H1 (cell line): ENCODE results near the gene GRM8. TPM values are rescaled to one million over a fixed set of nuclear protein-coding genes. Genes with fewer than 3 reads are reported as not detected.

Experiments used
- CTCF ChIA-PET: fragments of 300-600 bp; sonication (Branson Sonifier 250); formaldehyde crosslinking; loops from one replicate; lab custom pipeline; 2021; ENCODE audit not compliant: partially characterized antibody; lab: Charles Lee
- POLR2A ChIA-PET: fragments of 300-600 bp; sonication (Branson Sonifier 250); formaldehyde crosslinking; loops from one replicate; lab custom pipeline; 2021; ENCODE audit warnings: inconsistent platforms; ENCODE audit not compliant: partially characterized antibody; lab: Charles Lee
- DNase-seq, 2 experiments: peaks; one replicate each; pipeline versions ENCODE4 v3.0.0 to v3.0.0-alpha.2; 2010 to 2022; ENCODE audit warnings: low spot score in 2 of 2, low read depth in 1 of 2, mixed read lengths in 1 of 2
- FAIRE-seq: peaks from 2 replicates; lab custom pipeline; 2011; peaks lifted over from hg19 to GRCh38; lab: Jason Lieb, UNC
- H2AFZ ChIP-seq: 2 replicates; pipeline ENCODE4 v1.8.1; 2012; ENCODE audit warnings: low read length, inconsistent platforms
- H2AK5ac ChIP-seq: 2 replicates; pipeline ENCODE4 v1.6.1; 2013; ENCODE audit warnings: low read depth, low read length
- H2BK120ac ChIP-seq: replicated peaks from 2 replicates; pipeline ENCODE3; 2013; ENCODE audit warnings: low read depth, low read length, inconsistent platforms
- H2BK12ac ChIP-seq: 2 replicates; pipeline ENCODE4 v1.6.1; 2013; ENCODE audit warnings: low read depth, low read length
- H2BK15ac ChIP-seq: 2 replicates; pipeline ENCODE4 v1.6.1; 2013; ENCODE audit warnings: low read length
- H2BK20ac ChIP-seq: 2 replicates; pipeline ENCODE4 v1.6.1; 2013; ENCODE audit warnings: low read length
- H2BK5ac ChIP-seq: 2 replicates; pipeline ENCODE4 v1.6.1; 2013; ENCODE audit warnings: low read depth, low read length
- H3K14ac ChIP-seq: 2 replicates; pipeline ENCODE4 v1.6.1; 2013; ENCODE audit warnings: inconsistent platforms; ENCODE audit not compliant: insufficient read length
- H3K18ac ChIP-seq: 2 replicates; pipeline ENCODE4 v1.6.1; 2013; ENCODE audit warnings: low read length; ENCODE audit errors: extremely low read depth
- H3K23ac ChIP-seq: 2 replicates; pipeline ENCODE4 v1.6.1; 2013; ENCODE audit warnings: inconsistent platforms; ENCODE audit not compliant: insufficient read length
- H3K23me2 ChIP-seq: 2 replicates; pipeline ENCODE4 v1.6.1; 2013; ENCODE audit warnings: low read depth, low read length
- H3K27ac ChIP-seq: 2 replicates; pipeline ENCODE4 v1.6.1; 2011; ENCODE audit warnings: low read depth, low read length, inconsistent platforms
- H3K27me3 ChIP-seq, 4 experiments: replicated peaks in 1 of 4; 1 replicate in 1 of 4; 2 replicates in 3 of 4; pipeline versions ENCODE4 v1.6.1 to v1.8.1; 2011 to 2013; ENCODE audit warnings: low read length in 3 of 4, mild to moderate bottlenecking in 3 of 4, inconsistent platforms in 2 of 4, mixed read lengths in 2 of 4, moderate library complexity in 1 of 4; ENCODE audit not compliant: control insufficient read depth in 3 of 4, insufficient read depth in 3 of 4; ENCODE audit errors: extremely low read depth in 1 of 4
- H3K36me3 ChIP-seq, 4 experiments: 2 replicates each; pipeline versions ENCODE4 v1.6.1 to v1.8.1; 2011 to 2013; ENCODE audit warnings: mild to moderate bottlenecking in 4 of 4, low read length in 3 of 4, moderate library complexity in 2 of 4, control low read depth in 1 of 4, inconsistent platforms in 1 of 4; ENCODE audit not compliant: insufficient read depth in 4 of 4, control insufficient read depth in 2 of 4
- H3K4ac ChIP-seq: replicated peaks from 2 replicates; pipeline ENCODE3; 2013; ENCODE audit warnings: low read length, low read depth, mixed read lengths, inconsistent platforms; ENCODE audit not compliant: insufficient read length
- H3K4me1 ChIP-seq, 4 experiments: replicated peaks in 1 of 4; 1 replicate in 1 of 4; 2 replicates in 3 of 4; pipeline versions ENCODE4 v1.6.1 to v1.8.1; 2011 to 2013; ENCODE audit warnings: low read length in 3 of 4, inconsistent platforms in 2 of 4, mixed read lengths in 1 of 4; ENCODE audit not compliant: insufficient read depth in 4 of 4, control insufficient read depth in 3 of 4
- H3K4me2 ChIP-seq, 2 experiments: 2 replicates each; pipeline versions ENCODE4 v1.6.1 to v1.8.1; 2011 to 2013; ENCODE audit warnings: low read depth in 2 of 2, low read length in 2 of 2, control low read depth in 1 of 2, inconsistent platforms in 1 of 2, mild to moderate bottlenecking in 1 of 2; ENCODE audit not compliant: insufficient read depth in 1 of 2
- H3K4me3 ChIP-seq, 4 experiments: fragments of 200-600, 300-600 bp in 1 of 4; sonication (generic), shearing (Covaris generic), sonication (Bioruptor Twin) in 1 of 4; 2 replicates each; pipeline versions ENCODE4 v1.5.1 to v1.8.1; 2011 to 2016; ENCODE audit warnings: low read length in 4 of 4, low read depth in 3 of 4, control low read depth in 2 of 4, inconsistent platforms in 2 of 4, mild to moderate bottlenecking in 2 of 4, mixed read lengths in 1 of 4, moderate library complexity in 1 of 4; ENCODE audit not compliant: insufficient read depth in 2 of 4; ENCODE audit errors: extremely low read depth in 1 of 4
- H3K56ac ChIP-seq: replicated peaks from 2 replicates; pipeline ENCODE3; 2013; ENCODE audit warnings: low read depth, mild to moderate bottlenecking, mixed read lengths, low read length, inconsistent platforms; ENCODE audit not compliant: insufficient read length
- H3K79me1 ChIP-seq: 2 replicates; pipeline ENCODE4 v1.6.1; 2013; ENCODE audit warnings: low read depth, low read length, control low read depth
- H3K79me2 ChIP-seq, 2 experiments: 2 replicates each; pipeline versions ENCODE4 v1.6.1 to v1.8.1; 2012 to 2013; ENCODE audit warnings: low read length in 2 of 2, mild to moderate bottlenecking in 2 of 2, inconsistent platforms in 1 of 2; ENCODE audit not compliant: insufficient read depth in 2 of 2, control insufficient read depth in 1 of 2
- H3K9ac ChIP-seq, 4 experiments: replicated peaks in 1 of 4; 1 replicate in 1 of 4; 2 replicates in 3 of 4; pipeline versions ENCODE4 v1.6.1 to v1.8.1; 2011 to 2013; ENCODE audit warnings: low read depth in 3 of 4, low read length in 3 of 4, control low read depth in 2 of 4, mild to moderate bottlenecking in 2 of 4, moderate library complexity in 2 of 4, inconsistent platforms in 1 of 4; ENCODE audit errors: extremely low read depth in 1 of 4
- H3K9me3 ChIP-seq, 2 experiments: 2 replicates each; pipeline versions ENCODE4 v1.6.1 to v1.8.1; 2012 to 2013; ENCODE audit warnings: mild to moderate bottlenecking in 2 of 2, moderate library complexity in 2 of 2, control low read depth in 1 of 2, inconsistent platforms in 1 of 2, low read depth in 1 of 2, low read length in 1 of 2, mixed read lengths in 1 of 2; ENCODE audit not compliant: insufficient read depth in 2 of 2
- H4K20me1 ChIP-seq, 2 experiments: replicated peaks in 1 of 2; 2 replicates each; pipeline versions ENCODE3 to v1.8.1; 2011 to 2013; ENCODE audit warnings: inconsistent platforms in 2 of 2, low read length in 2 of 2, mild to moderate bottlenecking in 1 of 2; ENCODE audit not compliant: insufficient read depth in 2 of 2, control insufficient read depth in 1 of 2
- H4K5ac ChIP-seq: 2 replicates; pipeline ENCODE4 v1.6.1; 2013; ENCODE audit warnings: low read length, low read depth, mixed read lengths, inconsistent platforms; ENCODE audit not compliant: insufficient read length
- H4K8ac ChIP-seq: 2 replicates; pipeline ENCODE4 v1.8.0; 2013; ENCODE audit warnings: mild to moderate bottlenecking, moderate library complexity, low read length, inconsistent platforms; ENCODE audit not compliant: insufficient read depth; ENCODE audit errors: extremely low read depth
- H4K91ac ChIP-seq: replicated peaks from 2 replicates; pipeline ENCODE3; 2013; ENCODE audit warnings: low read length, mixed read lengths, inconsistent platforms; ENCODE audit not compliant: insufficient read length
- RFX5 ChIP-seq: IDR thresholded peaks from 2 replicates; pipeline ENCODE4 v1.6.1; 2011; ENCODE audit warnings: low read depth, low read length, improper control_type of control experiment, borderline replicate concordance
- SP4 ChIP-seq: IDR thresholded peaks from 2 replicates; pipeline ENCODE4 v1.6.1; 2012; ENCODE audit warnings: low read length, inconsistent platforms
- TAF1 ChIP-seq: IDR thresholded peaks from 2 replicates; pipeline ENCODE4 v1.6.1; 2011; ENCODE audit warnings: mild to moderate bottlenecking, low read depth, low read length
- WGBS, 2 experiments: shearing (Covaris generic) in 1 of 2; methylation state at CpG; one replicate each; pipeline versions ENCODE4 v1.1.6 to v1.1.7; 2013 to 2015; ENCODE audit warnings: low lambda C conversion rate in 2 of 2, mixed read lengths in 2 of 2, inconsistent platforms in 1 of 2, low coverage in 1 of 2, missing lambda C conversion rate in 1 of 2; ENCODE audit not compliant: insufficient replicate concordance in 2 of 2, insufficient coverage in 1 of 2, insufficient read length in 1 of 2; ENCODE audit errors: extremely low coverage in 1 of 2, missing lambda C conversion rate in 1 of 2; 5-methylcytosine and 5-hydroxymethylcytosine counted together
- polyA plus RNA-seq, 7 experiments: library from polyadenylated mRNA; depleted of rRNA in 3 of 7; stranded (reverse) in 5 of 7; unstranded in 2 of 7; fragments of >200 nt in 5 of 7; fragments of 200-250 nt in 2 of 7; gene quantifications; 1 replicate in 5 of 7; 2 replicates in 1 of 7; 4 replicates in 1 of 7; pipeline versions ENCODE4 v1.2.1 to v1.2.3, GENCODE V29; 2011 to 2013; ENCODE audit warnings: missing spikeins in 2 of 7, mixed read lengths in 2 of 7
- total RNA-seq: library from RNA; stranded (reverse); fragmentation: NEBNext Ultra II Directional; extraction: Animal tissue kit (Norgen Biotek cat#: 25700); gene quantifications from 2 replicates; pipeline ENCODE4 v1.2.1, GENCODE V29; 2021

Gene GRM8
- total and polyA plus RNA-seq, 2 of the 8 experiments (the other 6 are each of a cell fraction or from before 2014, with no cell fraction given) = 2.6 to 2.8 TPM

DNA sequence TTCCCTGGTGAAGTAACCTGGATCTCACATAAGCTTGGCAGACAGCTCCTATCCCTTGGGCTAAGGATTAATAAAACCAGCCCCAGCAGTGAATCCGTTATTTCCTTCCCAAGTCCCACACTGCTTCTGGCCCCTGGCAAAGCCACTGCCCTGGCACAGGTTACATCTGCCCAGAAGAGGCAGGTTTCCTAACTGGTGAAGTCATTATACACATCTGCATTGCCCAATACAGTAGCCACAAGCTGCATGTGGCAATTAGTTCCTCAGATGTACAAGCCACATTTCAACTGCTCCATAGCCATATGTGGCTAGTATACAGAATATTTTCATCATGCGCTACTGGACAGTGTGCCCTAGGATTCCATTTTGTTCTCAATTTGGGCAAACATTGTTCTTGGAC lies 273.0 kb downstream of the GRM8 start:
- Histone ChIP-seq H3K23me2 (no peaks in the 10 kb centered on the region), H3K9me3 (no peaks in the 10 kb centered on the region), H3K23ac (no peak overlapping the region), H2AFZ (no peak overlapping the region), H3K4ac (no peak overlapping the region), H3K14ac (no peak overlapping the region), H4K91ac (no peak overlapping the region), H3K79me2 (no peaks in the 10 kb centered on the region), H2BK15ac (no peak overlapping the region), H3K36me3 (no peaks in the 10 kb centered on the region), H3K56ac (no peak overlapping the region), H3K9ac (no peak overlapping the region), H4K8ac (no peak overlapping the region), H2AK5ac (no peak overlapping the region), H2BK5ac (no peak overlapping the region), H2BK20ac (no peak overlapping the region), H4K5ac (no peak overlapping the region), H4K20me1 (no peaks in the 10 kb centered on the region), H3K4me3 (no peak overlapping the region), H2BK120ac (no peak overlapping the region), H3K18ac (no peak overlapping the region), H3K79me1 (no peaks in the 10 kb centered on the region), H3K27me3 (no peaks in the 10 kb centered on the region), H3K27ac (no peak overlapping the region), H2BK12ac (no peak overlapping the region), H3K4me2 (no peak overlapping the region), H3K4me1 (no peaks in the 10 kb centered on the region)
- TF ChIP-seq SP4 (no peak), TAF1 (no peak), RFX5 (no peak)
- FAIRE-seq (no peak), DNase-seq (no peak)
- CTCF ChIA-PET = interaction anchor here (1.1 kb wide), 1 partner anchor 12 kb away, joined by 3 read pairs; no protein-coding TSS in a partner anchor
- POLR2A ChIA-PET = no interaction called here
- 50% methylated on average over 2 of the region's 2 CpGs; no CpG with 5 or more reads in 1 of the 2 experiments for WGBS, 2 experiments
